ENCODE results near the gene FAM219B. TPM values are rescaled to one million over a fixed set of nuclear protein-coding genes. Genes with fewer than 3 reads are reported as not detected.

FAM219B gene
- total and polyA plus RNA-seq, 2 experiments from 2014 or later = 28.8 to 61.4 TPM

DNA sequence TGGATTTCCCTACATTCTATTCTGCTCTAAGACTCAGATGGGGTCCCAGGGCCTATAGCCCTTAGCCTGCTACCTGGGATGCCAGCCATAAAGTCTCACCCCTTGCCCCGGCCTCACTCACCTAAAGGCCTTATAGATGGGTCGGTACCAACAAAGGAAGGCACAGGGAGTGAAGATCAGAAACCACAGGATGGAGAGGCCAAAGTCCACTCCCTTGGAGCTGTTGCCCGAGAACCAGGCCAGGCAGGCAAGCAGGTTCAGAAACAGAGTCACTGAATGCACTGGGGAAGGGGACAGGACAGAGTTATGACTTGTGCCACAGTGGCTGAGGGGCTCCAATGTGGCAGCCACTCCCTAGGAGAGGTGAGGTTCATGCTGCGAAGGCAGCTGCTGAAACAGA lies 56.3 kb downstream of the FAM219B start (continued):
- TF ChIP-seq, protein P1, sequence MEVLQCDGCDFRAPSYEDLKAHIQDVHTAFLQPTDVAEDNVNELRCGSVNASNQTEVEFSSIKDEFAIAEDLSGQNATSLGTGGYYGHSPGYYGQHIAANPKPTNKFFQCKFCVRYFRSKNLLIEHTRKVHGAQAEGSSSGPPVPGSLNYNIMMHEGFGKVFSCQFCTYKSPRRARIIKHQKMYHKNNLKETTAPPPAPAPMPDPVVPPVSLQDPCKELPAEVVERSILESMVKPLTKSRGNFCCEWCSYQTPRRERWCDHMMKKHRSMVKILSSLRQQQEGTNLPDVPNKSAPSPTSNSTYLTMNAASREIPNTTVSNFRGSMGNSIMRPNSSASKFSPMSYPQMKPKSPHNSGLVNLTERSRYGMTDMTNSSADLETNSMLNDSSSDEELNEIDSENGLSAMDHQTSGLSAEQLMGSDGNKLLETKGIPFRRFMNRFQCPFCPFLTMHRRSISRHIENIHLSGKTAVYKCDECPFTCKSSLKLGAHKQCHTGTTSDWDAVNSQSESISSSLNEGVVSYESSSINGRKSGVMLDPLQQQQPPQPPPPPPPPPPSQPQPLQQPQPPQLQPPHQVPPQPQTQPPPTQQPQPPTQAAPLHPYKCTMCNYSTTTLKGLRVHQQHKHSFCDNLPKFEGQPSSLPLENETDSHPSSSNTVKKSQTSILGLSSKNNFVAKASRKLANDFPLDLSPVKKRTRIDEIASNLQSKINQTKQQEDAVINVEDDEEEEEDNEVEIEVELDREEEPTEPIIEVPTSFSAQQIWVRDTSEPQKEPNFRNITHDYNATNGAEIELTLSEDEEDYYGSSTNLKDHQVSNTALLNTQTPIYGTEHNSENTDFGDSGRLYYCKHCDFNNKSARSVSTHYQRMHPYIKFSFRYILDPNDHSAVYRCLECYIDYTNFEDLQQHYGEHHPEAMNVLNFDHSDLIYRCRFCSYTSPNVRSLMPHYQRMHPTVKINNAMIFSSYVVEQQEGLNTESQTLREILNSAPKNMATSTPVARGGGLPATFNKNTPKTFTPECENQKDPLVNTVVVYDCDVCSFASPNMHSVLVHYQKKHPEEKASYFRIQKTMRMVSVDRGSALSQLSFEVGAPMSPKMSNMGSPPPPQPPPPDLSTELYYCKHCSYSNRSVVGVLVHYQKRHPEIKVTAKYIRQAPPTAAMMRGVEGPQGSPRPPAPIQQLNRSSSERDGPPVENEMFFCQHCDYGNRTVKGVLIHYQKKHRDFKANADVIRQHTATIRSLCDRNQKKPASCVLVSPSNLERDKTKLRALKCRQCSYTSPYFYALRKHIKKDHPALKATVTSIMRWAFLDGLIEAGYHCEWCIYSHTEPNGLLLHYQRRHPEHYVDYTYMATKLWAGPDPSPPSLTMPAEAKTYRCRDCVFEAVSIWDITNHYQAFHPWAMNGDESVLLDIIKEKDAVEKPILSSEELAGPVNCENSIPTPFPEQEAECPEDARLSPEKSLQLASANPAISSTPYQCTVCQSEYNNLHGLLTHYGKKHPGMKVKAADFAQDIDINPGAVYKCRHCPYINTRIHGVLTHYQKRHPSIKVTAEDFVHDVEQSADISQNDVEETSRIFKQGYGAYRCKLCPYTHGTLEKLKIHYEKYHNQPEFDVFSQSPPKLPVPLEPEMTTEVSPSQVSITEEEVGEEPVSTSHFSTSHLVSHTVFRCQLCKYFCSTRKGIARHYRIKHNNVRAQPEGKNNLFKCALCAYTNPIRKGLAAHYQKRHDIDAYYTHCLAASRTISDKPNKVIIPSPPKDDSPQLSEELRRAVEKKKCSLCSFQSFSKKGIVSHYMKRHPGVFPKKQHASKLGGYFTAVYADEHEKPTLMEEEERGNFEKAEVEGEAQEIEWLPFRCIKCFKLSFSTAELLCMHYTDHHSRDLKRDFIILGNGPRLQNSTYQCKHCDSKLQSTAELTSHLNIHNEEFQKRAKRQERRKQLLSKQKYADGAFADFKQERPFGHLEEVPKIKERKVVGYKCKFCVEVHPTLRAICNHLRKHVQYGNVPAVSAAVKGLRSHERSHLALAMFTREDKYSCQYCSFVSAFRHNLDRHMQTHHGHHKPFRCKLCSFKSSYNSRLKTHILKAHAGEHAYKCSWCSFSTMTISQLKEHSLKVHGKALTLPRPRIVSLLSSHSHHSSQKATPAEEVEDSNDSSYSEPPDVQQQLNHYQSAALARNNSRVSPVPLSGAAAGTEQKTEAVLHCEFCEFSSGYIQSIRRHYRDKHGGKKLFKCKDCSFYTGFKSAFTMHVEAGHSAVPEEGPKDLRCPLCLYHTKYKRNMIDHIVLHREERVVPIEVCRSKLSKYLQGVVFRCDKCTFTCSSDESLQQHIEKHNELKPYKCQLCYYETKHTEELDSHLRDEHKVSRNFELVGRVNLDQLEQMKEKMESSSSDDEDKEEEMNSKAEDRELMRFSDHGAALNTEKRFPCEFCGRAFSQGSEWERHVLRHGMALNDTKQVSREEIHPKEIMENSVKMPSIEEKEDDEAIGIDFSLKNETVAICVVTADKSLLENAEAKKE (CRISPR knock-in tag; IDR thresholded peaks at IDR 0.05) = no peak
- TF ChIP-seq STAT1 (IDR thresholded peaks at IDR 0.05; ENCODE audit: unreplicated experiment) (no peak), NANOG (IDR thresholded peaks at IDR 0.05; ENCODE audit: borderline replicate concordance) (no peak), ZNF114 (CRISPR knock-in tag; IDR thresholded peaks at IDR 0.05) (no peak), EZH2 (IDR thresholded peaks at IDR 0.05; ENCODE audit: low read depth, unreplicated experiment) (no peak), CREB1 (CRISPR knock-in tag; IDR thresholded peaks at IDR 0.05; ENCODE audit: low read depth) (no peak)

Other genes with a start within 250 kb of the FAM219B start
- gene EDC3, start 210.8 kb downstream of the FAM219B start, total RNA-seq (2014; rRNA removed; shearing (Covaris generic)) = 26.4 and 26.5 TPM in 2 replicates
- 13.6 and 13.8 TPM in 2 replicates for gene EDC3, start 210.8 kb downstream of the FAM219B start, polyA plus RNA-seq (2016; fragmentation: Nextera tagmentation; extraction: Ambion mirVana)
- gene CYP1A1, start 181.3 kb downstream of the FAM219B start, total RNA-seq (2014; rRNA removed; shearing (Covaris generic)) = 0.50 and 1.4 TPM in 2 replicates
- gene CYP1A1, start 181.3 kb downstream of the FAM219B start, polyA plus RNA-seq (2016; fragmentation: Nextera tagmentation; extraction: Ambion mirVana) = 0.16 and 0.21 TPM in 2 replicates
- gene CYP1A2, start 158.0 kb downstream of the FAM219B start, total RNA-seq (2014; rRNA removed; shearing (Covaris generic)) = not detected in 2 replicates
- gene CYP1A2, start 158.0 kb downstream of the FAM219B start, polyA plus RNA-seq (2016; fragmentation: Nextera tagmentation; extraction: Ambion mirVana) = not detected in 2 replicates
- 27.5 and 29.9 TPM in 2 replicates for gene CSK, start 124.8 kb downstream of the FAM219B start, total RNA-seq (2014; rRNA removed; shearing (Covaris generic))
- 13.6 and 16.5 TPM in 2 replicates for gene CSK, start 124.8 kb downstream of the FAM219B start, polyA plus RNA-seq (2016; fragmentation: Nextera tagmentation; extraction: Ambion mirVana)
- gene LMAN1L, start 94.0 kb downstream of the FAM219B start, total RNA-seq (2014; rRNA removed; shearing (Covaris generic)) = not detected in 2 replicates
- gene LMAN1L, start 94.0 kb downstream of the FAM219B start, polyA plus RNA-seq (2016; fragmentation: Nextera tagmentation; extraction: Ambion mirVana) = not detected in 2 replicates
- gene CPLX3, start 80.2 kb downstream of the FAM219B start, total RNA-seq (2014; rRNA removed; shearing (Covaris generic)) = 0.62 and 0.66 TPM in 2 replicates
- gene CPLX3, start 80.2 kb downstream of the FAM219B start, polyA plus RNA-seq (2016; fragmentation: Nextera tagmentation; extraction: Ambion mirVana) = 0.21 TPM in 1 of 2 replicates, not detected in the other
- 32.6 and 35.4 TPM in 2 replicates for gene ULK3, start 63.7 kb downstream of the FAM219B start, total RNA-seq (2014; rRNA removed; shearing (Covaris generic))
- gene ULK3, start 63.7 kb downstream of the FAM219B start, polyA plus RNA-seq (2016; fragmentation: Nextera tagmentation; extraction: Ambion mirVana) = 19.3 and 20.3 TPM in 2 replicates
- 51.3 and 64.9 TPM in 2 replicates for gene SCAMP2, start 33.5 kb downstream of the FAM219B start, total RNA-seq (2014; rRNA removed; shearing (Covaris generic))
- 34.7 and 35.8 TPM in 2 replicates for gene SCAMP2, start 33.5 kb downstream of the FAM219B start, polyA plus RNA-seq (2016; fragmentation: Nextera tagmentation; extraction: Ambion mirVana)
- 67.5 and 74.2 TPM in 2 replicates for gene MPI, start 16.8 kb downstream of the FAM219B start, total RNA-seq (2014; rRNA removed; shearing (Covaris generic))
- gene MPI, start 16.8 kb downstream of the FAM219B start, polyA plus RNA-seq (2016; fragmentation: Nextera tagmentation; extraction: Ambion mirVana) = 18.0 and 21.2 TPM in 2 replicates
- gene COX5A, start 31.2 kb upstream of the FAM219B start, total RNA-seq (2014; rRNA removed; shearing (Covaris generic)) = 190 and 292 TPM in 2 replicates
- gene COX5A, start 31.2 kb upstream of the FAM219B start, polyA plus RNA-seq (2016; fragmentation: Nextera tagmentation; extraction: Ambion mirVana) = 765 and 885 TPM in 2 replicates
- gene RPP25, start 49.9 kb upstream of the FAM219B start, total RNA-seq (2014; rRNA removed; shearing (Covaris generic)) = 15.8 and 18.8 TPM in 2 replicates
- gene RPP25, start 49.9 kb upstream of the FAM219B start, polyA plus RNA-seq (2016; fragmentation: Nextera tagmentation; extraction: Ambion mirVana) = 14.6 and 14.8 TPM in 2 replicates
- 31.0 and 43.3 TPM in 2 replicates for gene SCAMP5, start 88.7 kb upstream of the FAM219B start, total RNA-seq (2014; rRNA removed; shearing (Covaris generic))
- gene SCAMP5, start 88.7 kb upstream of the FAM219B start, polyA plus RNA-seq (2016; fragmentation: Nextera tagmentation; extraction: Ambion mirVana) = 12.8 and 12.9 TPM in 2 replicates
- gene PPCDC, start 116.7 kb upstream of the FAM219B start, total RNA-seq (2014; rRNA removed; shearing (Covaris generic)) = 40.2 and 42.8 TPM in 2 replicates
- 17.8 and 22.1 TPM in 2 replicates for gene PPCDC, start 116.7 kb upstream of the FAM219B start, polyA plus RNA-seq (2016; fragmentation: Nextera tagmentation; extraction: Ambion mirVana)